Jurkat, Clone E6-1 (cell line): ENCODE measurements around the gene PTBP3.

Experiments used
- DNase-seq: peaks from one replicate; pipeline ENCODE4 v3.0.0-alpha.2; 2011; ENCODE audit warnings: low read depth, low spot score
- H3K4me3 ChIP-seq: 2 replicates; pipeline ENCODE4 v1.5.1; 2011; ENCODE audit warnings: mild to moderate bottlenecking, low read length, control low read depth, moderate library complexity

PTBP3 gene

GRCh38 chr9:112364761-112365160, 31.3 kb upstream of the PTBP3 start:
- H3K4me3 ChIP-seq, result no peak overlapping the region
- no peak for DNase-seq

- peak; percentile 44 for DNase-seq
- no peak overlapping the region for H3K4me3 ChIP-seq
Measured at GRCh38 chr9:112361601-112362000, 28.2 kb upstream of the PTBP3 start.

GRCh38 chr9:112360047-112360804, 26.8 kb upstream of the PTBP3 start:
- DNase-seq, result no peak

GRCh38 chr9:112355427-112355897, 22.0 kb upstream of the PTBP3 start:
- H3K4me3 ChIP-seq, result no peak overlapping the region
- peak; percentile 32 for DNase-seq

More at GRCh38 chr9:112360047-112360804, 26.8 kb upstream of the PTBP3 start:
- no peak overlapping the region for H3K4me3 ChIP-seq

GRCh38 chr9:112354081-112354743, 20.8 kb upstream of the PTBP3 start:
- no peak for DNase-seq
- no peak overlapping the region for H3K4me3 ChIP-seq

GRCh38 chr9:112352209-112352608, 18.8 kb upstream of the PTBP3 start:
- no peak overlapping the region for H3K4me3 ChIP-seq
- DNase-seq, result no peak

GRCh38 chr9:112351184-112351583, 17.8 kb upstream of the PTBP3 start:
- no peak overlapping the region for H3K4me3 ChIP-seq
- no peak for DNase-seq

GRCh38 chr9:112349008-112349333, 15.6 kb upstream of the PTBP3 start:
- H3K4me3 ChIP-seq, result no peak overlapping the region
- DNase-seq, result no peak

GRCh38 chr9:112348257-112349007, 15.0 kb upstream of the PTBP3 start:
- DNase-seq, result no peak
- H3K4me3 ChIP-seq, result no peak overlapping the region

GRCh38 chr9:112341730-112342129, 8.3 kb upstream of the PTBP3 start:
- DNase-seq, result no peak
- H3K4me3 ChIP-seq, result no peak overlapping the region

- no peak for DNase-seq
- no peak overlapping the region for H3K4me3 ChIP-seq
Measured at GRCh38 chr9:112339886-112340285, 6.5 kb upstream of the PTBP3 start.

- no peak overlapping the region for H3K4me3 ChIP-seq
- DNase-seq, result no peak
Measured at GRCh38 chr9:112338561-112338960, 5.1 kb upstream of the PTBP3 start.

- no peak overlapping the region for H3K4me3 ChIP-seq
- DNase-seq, result no peak
Measured at GRCh38 chr9:112337547-112337946, 4.1 kb upstream of the PTBP3 start.

GRCh38 chr9:112334432-112334841, 1.0 kb upstream of the PTBP3 start:
- DNase-seq, result peak; percentile 49
- H3K4me3 ChIP-seq, result peak overlapping the region; percentile 69

GRCh38 chr9:112333639-112334431, 416 bp upstream of the PTBP3 start:
- peak overlapping the region; percentile 75 for H3K4me3 ChIP-seq
- DNase-seq, result peak; percentile 91

- no peak for DNase-seq
- H3K4me3 ChIP-seq, result peak overlapping the region; percentile 75
Measured at GRCh38 chr9:112332674-112332976, 794 bp downstream of the PTBP3 start.

- H3K4me3 ChIP-seq, result peak overlapping the region; percentile 75
- no peak for DNase-seq
Measured at GRCh38 chr9:112332214-112332613, 1.2 kb downstream of the PTBP3 start.

- DNase-seq, result no peak
- no peak overlapping the region for H3K4me3 ChIP-seq
Measured at GRCh38 chr9:112331674-112331952, 1.8 kb downstream of the PTBP3 start.

GRCh38 chr9:112328545-112328944, 4.9 kb downstream of the PTBP3 start:
- no peak for DNase-seq
- no peak overlapping the region for H3K4me3 ChIP-seq
